DOHH2 (cell line): ENCODE results near the gene SLC51A.

Source experiments
- H3F3A ChIP-seq: fragments of 200-600 bp; sonication (generic), shearing (Covaris generic); 2 replicates; pipeline ENCODE4 v1.6.0; 2016; ENCODE audit warnings: antibody characterized with exemption, mild to moderate bottlenecking; ENCODE audit not compliant: control insufficient read depth, insufficient read depth
- H3K27ac ChIP-seq: fragments of 200-600 bp; sonication (generic); 2 replicates; pipeline ENCODE4 v1.5.1; 2014; ENCODE audit warnings: low read depth, mild to moderate bottlenecking, low read length, moderate library complexity
- H3K27me3 ChIP-seq: fragments of 200-600 bp; sonication (generic); 2 replicates; pipeline ENCODE4 v1.6.1; 2014; ENCODE audit warnings: mild to moderate bottlenecking, low read length, mixed read lengths; ENCODE audit not compliant: control insufficient read depth
- H3K36me3 ChIP-seq: fragments of 200-600 bp; sonication (generic); 2 replicates; pipeline ENCODE4 v1.6.1; 2014; ENCODE audit warnings: mild to moderate bottlenecking, low read length, moderate library complexity, mixed read lengths; ENCODE audit not compliant: control insufficient read depth
- H3K4me1 ChIP-seq: fragments of 200-600 bp; sonication (generic); 2 replicates; pipeline ENCODE4 v1.6.1; 2014; ENCODE audit warnings: mild to moderate bottlenecking, low read length, mixed read lengths; ENCODE audit not compliant: control insufficient read depth
- H3K4me2 ChIP-seq: fragments of 200-600 bp; sonication (generic); 2 replicates; pipeline ENCODE4 v1.6.0; 2014; ENCODE audit warnings: mild to moderate bottlenecking, low read length, moderate library complexity
- H3K4me3 ChIP-seq: fragments of 200-600 bp; sonication (generic); 2 replicates; pipeline ENCODE4 v1.5.1; 2014; ENCODE audit warnings: mild to moderate bottlenecking, low read length, mixed read lengths
- H3K79me2 ChIP-seq: fragments of 200-600 bp; sonication (generic); 2 replicates; pipeline ENCODE4 v1.6.1; 2014; ENCODE audit warnings: mild to moderate bottlenecking, low read length, mixed read lengths; ENCODE audit not compliant: control insufficient read depth
- H3K9me2 ChIP-seq: fragments of 200-600 bp; sonication (generic); replicated peaks from 2 replicates; pipeline ENCODE4 v1.6.1; 2014; ENCODE audit warnings: mild to moderate bottlenecking, low read length, mixed read lengths; ENCODE audit not compliant: control insufficient read depth
- H3K9me3 ChIP-seq: fragments of 200-600 bp; sonication (generic); 2 replicates; pipeline ENCODE4 v1.6.1; 2014; ENCODE audit warnings: antibody characterized with exemption, low read length, mixed read lengths; ENCODE audit not compliant: control insufficient read depth, insufficient read depth
- H4K20me1 ChIP-seq: fragments of 200-600 bp; sonication (generic); 2 replicates; pipeline ENCODE4 v1.6.0; 2014; ENCODE audit warnings: low read depth, mild to moderate bottlenecking, antibody characterized with exemption, low read length, moderate library complexity; ENCODE audit not compliant: control insufficient read depth, insufficient read depth
- EZH2phosphoT487 ChIP-seq: fragments of 200-600 bp; sonication (generic); IDR thresholded peaks from 2 replicates; pipeline ENCODE4 v1.6.1; 2017; ENCODE audit warnings: borderline replicate concordance, mild to moderate bottlenecking, antibody characterized with exemption, low read length, moderate library complexity, mixed read lengths
- TF ChIP-seq, protein P1 (sequence below): fragments of 200-600 bp; sonication (generic); IDR thresholded peaks from one replicate; pipeline ENCODE4 v1.5.1; 2014; ENCODE audit warnings: antibody characterized with exemption, mild to moderate bottlenecking, low read depth, low read length; ENCODE audit not compliant: poor library complexity, severe bottlenecking

Gene SLC51A

DNA sequence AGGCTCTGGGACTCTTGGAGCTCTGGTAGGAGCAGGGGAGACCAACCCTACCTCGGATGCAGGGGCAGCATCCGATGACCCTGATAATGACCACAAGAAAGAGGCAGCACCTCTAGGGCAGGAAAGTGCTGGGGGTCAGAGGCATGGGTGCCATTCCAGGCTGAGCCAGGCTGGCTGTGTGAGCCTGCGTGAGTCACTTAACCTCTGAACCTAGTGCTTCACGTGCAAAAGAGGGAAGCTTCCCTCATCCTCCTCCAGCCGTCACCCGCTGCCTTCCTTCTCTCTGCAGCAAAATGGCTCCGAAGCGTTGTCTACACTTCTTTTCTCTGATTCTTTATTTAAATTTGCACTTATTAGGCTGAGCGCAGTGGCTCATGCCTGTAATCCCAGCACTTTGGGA, 40.6 kb upstream of the SLC51A start:
- Histone ChIP-seq H3K4me3 (no peak overlapping the region), H3K4me1 (peaks cover 18% of the 10 kb centered on the region), H3K27me3 (no peaks in the 10 kb centered on the region), H3K4me2 (no peak overlapping the region), H3K9me3 (no peaks in the 10 kb centered on the region), H3K27ac (no peak overlapping the region), H4K20me1 (no peaks in the 10 kb centered on the region), H3K79me2 (no peaks in the 10 kb centered on the region), H3K36me3 (no peaks in the 10 kb centered on the region), H3K9me2 (no peaks in the 10 kb centered on the region), H3F3A (peaks cover 6% of the 10 kb centered on the region; the same call in 1 of the 2 replicates)
- no peak for TF ChIP-seq EZH2phosphoT487
- TF ChIP-seq, protein P1, sequence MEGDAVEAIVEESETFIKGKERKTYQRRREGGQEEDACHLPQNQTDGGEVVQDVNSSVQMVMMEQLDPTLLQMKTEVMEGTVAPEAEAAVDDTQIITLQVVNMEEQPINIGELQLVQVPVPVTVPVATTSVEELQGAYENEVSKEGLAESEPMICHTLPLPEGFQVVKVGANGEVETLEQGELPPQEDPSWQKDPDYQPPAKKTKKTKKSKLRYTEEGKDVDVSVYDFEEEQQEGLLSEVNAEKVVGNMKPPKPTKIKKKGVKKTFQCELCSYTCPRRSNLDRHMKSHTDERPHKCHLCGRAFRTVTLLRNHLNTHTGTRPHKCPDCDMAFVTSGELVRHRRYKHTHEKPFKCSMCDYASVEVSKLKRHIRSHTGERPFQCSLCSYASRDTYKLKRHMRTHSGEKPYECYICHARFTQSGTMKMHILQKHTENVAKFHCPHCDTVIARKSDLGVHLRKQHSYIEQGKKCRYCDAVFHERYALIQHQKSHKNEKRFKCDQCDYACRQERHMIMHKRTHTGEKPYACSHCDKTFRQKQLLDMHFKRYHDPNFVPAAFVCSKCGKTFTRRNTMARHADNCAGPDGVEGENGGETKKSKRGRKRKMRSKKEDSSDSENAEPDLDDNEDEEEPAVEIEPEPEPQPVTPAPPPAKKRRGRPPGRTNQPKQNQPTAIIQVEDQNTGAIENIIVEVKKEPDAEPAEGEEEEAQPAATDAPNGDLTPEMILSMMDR: no peak

DNA sequence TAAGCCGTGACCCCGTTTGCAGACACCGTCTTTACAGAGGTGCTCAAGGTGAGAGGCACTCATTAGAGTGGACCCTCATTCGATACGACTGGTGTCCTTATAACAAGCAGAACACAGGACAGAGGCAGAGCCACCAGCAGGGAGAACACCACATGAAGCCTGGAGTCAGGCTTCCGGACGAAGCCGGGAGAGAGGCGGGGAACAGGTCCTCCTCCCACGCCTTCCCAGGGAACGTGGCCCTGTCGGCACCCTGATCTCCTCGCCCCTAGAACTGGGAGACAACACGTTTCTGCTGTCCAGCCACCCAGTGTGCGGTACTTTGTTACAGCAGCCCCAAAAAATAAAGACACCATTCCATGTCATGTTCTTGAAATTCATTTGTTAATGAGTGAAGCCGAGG, 38.8 kb upstream of the SLC51A start:
- peaks cover 18% of the 10 kb centered on the region for H3K4me1 ChIP-seq
- peaks cover 6% of the 10 kb centered on the region; the same call in 1 of the 2 replicates for H3F3A ChIP-seq
- no peaks in the 10 kb centered on the region for H3K9me3 ChIP-seq
- no peaks in the 10 kb centered on the region for H3K36me3 ChIP-seq
- no peaks in the 10 kb centered on the region for H4K20me1 ChIP-seq
- H3K79me2 ChIP-seq: no peaks in the 10 kb centered on the region
- TF ChIP-seq, protein P1: no peak
- TF ChIP-seq EZH2phosphoT487: no peak
- H3K4me2 ChIP-seq: no peak overlapping the region
- H3K27ac ChIP-seq: no peak overlapping the region
- no peaks in the 10 kb centered on the region for H3K9me2 ChIP-seq
- no peak overlapping the region for H3K4me3 ChIP-seq
- no peaks in the 10 kb centered on the region for H3K27me3 ChIP-seq

DNA sequence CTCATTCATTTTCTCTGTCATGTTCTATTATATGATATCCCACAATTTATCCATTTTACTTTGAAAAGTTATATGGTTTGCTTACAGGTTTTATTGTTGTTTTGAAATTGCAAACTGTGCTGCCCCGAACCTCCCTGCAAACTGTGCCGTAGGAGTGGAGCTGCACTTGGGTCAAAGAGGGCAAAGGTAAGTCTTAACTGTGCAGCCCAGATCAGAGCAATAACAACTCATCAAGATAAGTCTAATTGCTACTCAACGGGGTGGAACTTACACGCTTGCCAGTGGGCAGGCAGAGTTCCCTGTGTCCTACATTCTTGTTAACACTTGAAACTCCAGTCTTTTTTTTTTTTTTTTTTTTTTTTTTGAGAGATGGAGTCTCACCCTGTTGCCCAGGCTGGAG, 38.4 kb upstream of the SLC51A start:
- TF ChIP-seq, protein P1: no peak
- TF ChIP-seq EZH2phosphoT487: no peak
- H3K27me3 ChIP-seq: no peaks in the 10 kb centered on the region
- no peaks in the 10 kb centered on the region for H4K20me1 ChIP-seq
- no peaks in the 10 kb centered on the region for H3K9me3 ChIP-seq
- peaks cover 6% of the 10 kb centered on the region; the same call in 1 of the 2 replicates for H3F3A ChIP-seq
- H3K79me2 ChIP-seq: no peaks in the 10 kb centered on the region
- no peaks in the 10 kb centered on the region for H3K36me3 ChIP-seq
- no peaks in the 10 kb centered on the region for H3K9me2 ChIP-seq
- no peak overlapping the region for H3K27ac ChIP-seq
- H3K4me1 ChIP-seq: peaks cover 18% of the 10 kb centered on the region
- H3K4me2 ChIP-seq: no peak overlapping the region
- H3K4me3 ChIP-seq: no peak overlapping the region

DNA sequence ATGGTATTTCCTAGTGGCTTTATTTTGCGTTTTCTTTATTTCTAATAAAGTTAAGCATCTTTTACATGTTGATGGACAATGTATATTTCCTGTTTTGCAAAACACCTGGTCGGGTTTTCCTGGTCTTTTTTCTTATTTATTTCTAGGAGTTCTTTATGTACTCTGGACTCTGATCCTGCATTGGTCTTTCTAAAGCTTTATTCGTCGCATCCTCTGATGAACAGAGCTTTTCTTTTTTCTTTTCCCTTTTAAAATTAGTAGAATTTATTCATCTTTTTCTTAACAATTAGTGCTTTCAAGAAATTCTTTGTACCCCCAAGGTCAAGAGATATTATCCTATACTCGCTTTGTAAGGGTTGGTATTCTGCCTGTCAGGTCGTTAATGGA, 37.3 kb upstream of the SLC51A start:
- Histone ChIP-seq H3K27ac (peak overlapping the region; percentile 72), H3K4me2 (peak overlapping the region; percentile 93), H3K79me2 (no peaks in the 10 kb centered on the region), H3K9me3 (no peaks in the 10 kb centered on the region), H3F3A (peaks cover 6% of the 10 kb centered on the region; the same call in 1 of the 2 replicates), H3K27me3 (no peaks in the 10 kb centered on the region), H3K4me1 (peaks cover 18% of the 10 kb centered on the region), H4K20me1 (no peaks in the 10 kb centered on the region), H3K36me3 (no peaks in the 10 kb centered on the region), H3K4me3 (peak overlapping the region; percentile 69), H3K9me2 (no peaks in the 10 kb centered on the region)
- TF ChIP-seq, protein P1: no peak
- TF ChIP-seq EZH2phosphoT487: no peak
